HepG2 (cell line): ENCODE measurements around the gene XPR1. TPM values are rescaled to one million over a fixed set of nuclear protein-coding genes. Genes with fewer than 3 reads are reported as not detected.

Source experiments
- ATAC-seq: fragments of 200-7000 bp; cut with Tn5 transposase; 3 replicates; pipeline ENCODE4 v1.9.1; 2020; ENCODE audit warnings: mild to moderate bottlenecking, moderate library complexity
- BruUV-seq: library from RNA; stranded (reverse); fragments of 400-500 nt; replicated peaks from 2 replicates; lab custom pipeline; 2021; lab: Mats Ljungman, UMichigan
- CTCF ChIA-PET: fragments of 300-600 bp; formaldehyde crosslinking; extraction: SDS; loops from one replicate; lab custom pipeline; 2021; ENCODE audit warnings: low total read pairs, inconsistent platforms, low intra/inter-chr PET ratio; lab: Yijun Ruan, JAX
- POLR2A ChIA-PET: fragments of 350-600 bp; sonication (Branson Sonifier 250); formaldehyde crosslinking; loops from one replicate; lab custom pipeline; 2020; ENCODE audit warnings: antibody characterized with exemption, inconsistent platforms; lab: Yijun Ruan, JAX
- DNase-seq: peaks from one replicate; pipeline ENCODE4 v3.0.0-alpha.2; 2015; ENCODE audit warnings: low spot score
- FAIRE-seq: peaks from 3 replicates; lab custom pipeline; 2011; peaks lifted over from hg19 to GRCh38; lab: Jason Lieb, UNC
- H2AFZ ChIP-seq: one replicate; pipeline ENCODE4 v1.6.1; 2011; ENCODE audit warnings: low read length, inconsistent platforms
- H3K27ac ChIP-seq: fragments of 300-600 bp; 3 replicates; pipeline ENCODE4 v1.8.0; 2011; ENCODE audit warnings: mixed run types, mild to moderate bottlenecking, mixed read lengths, low read length, inconsistent platforms; ENCODE audit not compliant: insufficient read depth; ENCODE audit errors: extremely low read length
- H3K27me3 ChIP-seq, 2 experiments: fragments of 200-600 bp in 1 of 2; 2 replicates in 1 of 2; 3 replicates in 1 of 2; pipeline versions ENCODE4 v1.6.0 to v1.8.0; 2011; ENCODE audit warnings: low read length in 2 of 2, mild to moderate bottlenecking in 2 of 2, moderate library complexity in 2 of 2, inconsistent platforms in 1 of 2; ENCODE audit not compliant: insufficient read depth in 2 of 2, control insufficient read depth in 1 of 2
- H3K36me3 ChIP-seq, 2 experiments: fragments of 200-600 bp in 1 of 2; replicated peaks in 1 of 2; 2 replicates in 1 of 2; 3 replicates in 1 of 2; pipeline versions ENCODE4 v1.5.1 to v1.8.0; 2011; ENCODE audit warnings: low read length in 2 of 2, inconsistent platforms in 1 of 2; ENCODE audit not compliant: insufficient read depth in 2 of 2, control insufficient read depth in 1 of 2
- H3K4me1 ChIP-seq: 2 replicates; pipeline ENCODE4 v1.5.1; 2012; ENCODE audit warnings: low read length, inconsistent platforms; ENCODE audit not compliant: insufficient read depth
- H3K4me2 ChIP-seq: 2 replicates; pipeline ENCODE4 v1.6.0; 2011; ENCODE audit warnings: low read depth, low read length, inconsistent platforms
- H3K4me3 ChIP-seq, 3 experiments: fragments of 200-600 bp in 1 of 3; sonication (generic), shearing (Covaris generic) in 1 of 3; replicated peaks in 1 of 3; 2 replicates each; pipeline ENCODE4 v1.5.1; 2011 to 2016; ENCODE audit warnings: low read length in 3 of 3, inconsistent platforms in 2 of 3, low read depth in 2 of 3, mild to moderate bottlenecking in 2 of 3, control low read depth in 1 of 3, mixed read lengths in 1 of 3; ENCODE audit not compliant: insufficient read depth in 1 of 3
- H3K79me2 ChIP-seq: one replicate; pipeline ENCODE4 v1.6.1; 2011; ENCODE audit warnings: low read length, inconsistent platforms; ENCODE audit not compliant: insufficient read depth
- H3K9ac ChIP-seq: 2 replicates; pipeline ENCODE4 v1.6.0; 2011; ENCODE audit warnings: mild to moderate bottlenecking, low read depth, low read length, inconsistent platforms; ENCODE audit not compliant: insufficient read depth
- H3K9me3 ChIP-seq: 2 replicates; pipeline ENCODE4 v1.5.1; 2012; ENCODE audit warnings: mild to moderate bottlenecking, low read length
- H4K20me1 ChIP-seq: 2 replicates; pipeline ENCODE4 v1.6.0; 2011; ENCODE audit warnings: inconsistent platforms, mild to moderate bottlenecking, low read length, moderate library complexity; ENCODE audit not compliant: insufficient read depth
- MAFF ChIP-seq: IDR thresholded peaks from 2 replicates; pipeline ENCODE4 v1.6.1; 2011; ENCODE audit warnings: low read depth, low read length, improper control_type of control experiment
- MAFK ChIP-seq, 2 experiments: IDR thresholded peaks in 1 of 2; conservative IDR thresholded peaks in 1 of 2; 2 replicates each; pipeline ENCODE4 v1.6.1; 2011; ENCODE audit warnings: improper control_type of control experiment in 2 of 2, low read length in 2 of 2
- MYNN ChIP-seq: sonication (generic); formaldehyde crosslinking; IDR thresholded peaks from 2 replicates; pipeline ENCODE4 v1.4.0; 2020; ENCODE audit warnings: mild to moderate bottlenecking, low read depth, missing genetic modification reagents
- NFATC3 ChIP-seq: sonication (generic); formaldehyde crosslinking; IDR thresholded peaks from 2 replicates; pipeline ENCODE4 v1.5.1; 2020; ENCODE audit warnings: mild to moderate bottlenecking, missing genetic modification reagents
- ZFP36L1 ChIP-seq: sonication (generic); formaldehyde crosslinking; IDR thresholded peaks from 2 replicates; pipeline ENCODE4 v1.8.0; 2022; ENCODE audit warnings: mild to moderate bottlenecking, missing genetic modification reagents, moderate library complexity
- ZNF703 ChIP-seq: sonication (generic); formaldehyde crosslinking; IDR thresholded peaks from 2 replicates; pipeline ENCODE4 v1.5.1; 2020; ENCODE audit warnings: missing genetic modification reagents, mild to moderate bottlenecking, moderate library complexity, borderline replicate concordance
- WGBS: methylation state at CpG from one replicate; pipeline ENCODE4 v1.1.6; 2017; ENCODE audit warnings: low lambda C conversion rate; 5-methylcytosine and 5-hydroxymethylcytosine counted together
- in situ Hi-C: cut with HindIII; loops from 2 replicates; pipeline ENCODE4 v1.10.0; 2017; ENCODE audit warnings: low pct_unique_long_range_greater_than_20kb; ENCODE audit not compliant: extremely low pct_ligation_motif_present
- intact Hi-C: fragments of 100-400 bp; cut with micrococcal nuclease; formaldehyde crosslinking; loops from one replicate; pipeline ENCODE4 v1.10.0; 2022; ENCODE audit not compliant: unreplicated experiment
- polyA plus RNA-seq, 8 experiments: library from polyadenylated mRNA; depleted of rRNA in 3 of 8; stranded (reverse) in 7 of 8; unstranded in 1 of 8; fragments of >200 nt; fragmentation: Illumina TruSeq in 4 of 8; extraction: Trizol in 4 of 8; gene quantifications; 2 replicates each; pipeline versions ENCODE4 v1.2.1 to v1.2.3, GENCODE V29; 2011 to 2016; ENCODE audit warnings: low read depth in 4 of 8, missing spikeins in 1 of 8, mixed read lengths in 1 of 8; ENCODE audit not compliant: insufficient read depth in 1 of 8
- total RNA-seq, 5 experiments: library from RNA; depleted of rRNA; stranded (reverse); fragments of >200 nt; fragmentation: Illumina TruSeq; extraction: Trizol; gene quantifications; 2 replicates each; pipeline ENCODE4 v1.2.3, GENCODE V29; 2016; ENCODE audit warnings: low read depth in 1 of 5

Gene XPR1
- total and polyA plus RNA-seq, 2 of the 13 experiments (the other 11 are each of a cell fraction or from before 2014, with no cell fraction given): 22.3 to 23.6 TPM

GRCh38 chr1:180769889-180770288 is 138.1 kb downstream of the XPR1 start:
- H3K4me1 ChIP-seq: no peaks in the 10 kb centered on the region
- H2AFZ ChIP-seq: no peak overlapping the region
- no peak overlapping the region for H3K9ac ChIP-seq
- H3K27me3 ChIP-seq: no peaks in the 10 kb centered on the region
- DNase-seq (no peak), ATAC-seq (no peak), FAIRE-seq (no peak)
- no peaks in the 10 kb centered on the region for H3K9me3 ChIP-seq
- H3K4me2 ChIP-seq: no peak overlapping the region
- no TSS peak for BruUV-seq
- ChIA-PET POLR2A (no interaction called here), CTCF (no interaction called here)
- H4K20me1 ChIP-seq: no peaks in the 10 kb centered on the region
- no peak overlapping the region for H3K27ac ChIP-seq
- in situ Hi-C loops (no loop called here), intact Hi-C loops (no loop called here)
- H3K79me2 ChIP-seq: no peaks in the 10 kb centered on the region
- TF ChIP-seq MYNN (CRISPR knock-in tag) (no peak), MAFK (conservative IDR thresholded peaks at IDR 0.05 in 1 of 2, IDR thresholded peaks at IDR 0.05 in 1 of 2; ENCODE audit: low read length in 2 of 2) (peak; percentile 80 to 89), NFATC3 (CRISPR knock-in tag) (no peak), ZNF703 (CRISPR knock-in tag) (no peak), MAFF (peak; percentile 88)
- no peak overlapping the region for H3K4me3 ChIP-seq
- no peaks in the 10 kb centered on the region for H3K36me3 ChIP-seq

- in situ Hi-C loops: no loop called here
- Histone ChIP-seq H3K4me2 (no peak overlapping the region), H3K9me3 (no peaks in the 10 kb centered on the region), H3K4me3 (no peak overlapping the region), H3K27ac (no peak overlapping the region), H3K27me3 (no peaks in the 10 kb centered on the region), H3K9ac (no peak overlapping the region), H3K36me3 (no peaks in the 10 kb centered on the region), H2AFZ (no peak overlapping the region), H4K20me1 (no peaks in the 10 kb centered on the region), H3K79me2 (no peaks in the 10 kb centered on the region), H3K4me1 (peaks cover 6% of the 10 kb centered on the region; the same call in 1 of the 2 replicates)
- intact Hi-C loops: no loop called here
- no peak for ATAC-seq
- no TSS peak for BruUV-seq
- no peak for FAIRE-seq
- ChIA-PET POLR2A (no interaction called here), CTCF (no interaction called here)
- WGBS: 90% methylated on average over 1 of the region's 1 CpG
- no peak for DNase-seq
- TF ChIP-seq ZFP36L1: no peak
These were observed 141.5 kb downstream of the XPR1 start for GRCh38 chr1:180773210-180773865.
